ENCODE results near the gene ZP2. TPM values are rescaled to one million over a fixed set of nuclear protein-coding genes. Genes with fewer than 3 reads are reported as not detected.
"Not testable (repeated sequence)": the region's sequence is repeated elsewhere in the genome, so short reads cannot be mapped to it uniquely, and the experiment has no call there.

Gene ZP2
- total RNA-seq, 1 donor from 2014 or later: under 0.01 TPM

DNA sequence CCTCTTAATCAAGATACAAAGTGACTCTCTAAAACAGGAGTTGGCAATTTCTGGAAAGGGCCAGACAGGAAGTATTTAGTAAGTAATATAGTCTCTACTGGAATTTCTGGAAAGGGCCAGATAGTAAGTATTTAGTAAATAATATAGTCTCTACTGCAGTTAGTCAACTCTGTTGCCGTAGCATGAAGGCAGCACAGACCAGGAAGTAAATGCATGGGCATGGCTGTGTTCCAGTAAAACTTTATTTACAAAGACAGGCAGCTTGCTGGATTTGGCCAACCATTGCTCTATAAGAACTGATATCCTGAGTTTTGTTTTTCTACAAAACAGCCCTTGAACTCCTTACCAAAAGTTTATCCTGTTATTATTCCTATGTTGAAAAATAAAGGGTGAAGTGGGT is 36.0 kb downstream of the ZP2 start:
- no peak for DNase-seq (ENCODE audit: low read depth in 2 of 2)

DNA sequence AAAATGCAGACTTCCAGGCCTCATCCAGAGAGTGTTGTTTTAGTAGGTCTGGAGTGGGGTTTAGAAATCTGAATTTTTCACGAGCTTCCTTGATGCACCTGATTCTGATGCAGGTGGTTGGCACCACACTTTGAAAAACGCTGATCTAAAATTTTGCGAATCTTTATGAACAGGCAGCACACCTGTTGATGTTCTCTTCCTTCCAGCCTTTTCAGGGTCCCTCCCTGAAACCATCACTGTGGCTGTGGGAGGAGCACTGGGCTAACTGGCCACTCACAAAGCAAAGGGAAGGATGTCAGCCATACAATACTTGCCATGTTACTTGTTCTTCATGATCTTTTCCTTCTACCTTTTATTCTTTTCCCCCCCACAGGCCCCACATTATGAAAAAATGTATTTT is 38.7 kb downstream of the ZP2 start:
- no peak for DNase-seq (ENCODE audit: low read depth in 2 of 2)

DNA sequence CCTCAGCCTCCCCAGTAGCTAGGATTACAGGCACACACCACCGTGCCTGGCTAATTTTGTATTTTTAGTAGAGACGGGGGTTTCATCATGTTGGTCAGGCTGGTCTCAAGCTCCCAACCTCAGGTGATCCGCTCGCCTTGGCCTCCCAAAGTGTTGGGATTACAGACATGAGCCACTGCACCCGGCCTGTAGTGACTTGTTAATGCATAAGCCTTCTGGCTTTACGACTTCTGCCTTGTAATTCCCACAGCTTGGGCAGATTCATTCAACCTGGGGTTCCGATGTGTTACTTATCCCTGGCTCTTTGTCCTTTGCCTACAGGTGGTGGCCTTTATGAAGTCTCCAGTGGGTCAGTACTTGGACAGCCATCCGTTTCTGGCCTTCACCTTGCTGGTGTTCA is 41.3 kb downstream of the ZP2 start:
- DNase-seq (ENCODE audit: low read depth in 2 of 2): not testable (repeated sequence)

DNA sequence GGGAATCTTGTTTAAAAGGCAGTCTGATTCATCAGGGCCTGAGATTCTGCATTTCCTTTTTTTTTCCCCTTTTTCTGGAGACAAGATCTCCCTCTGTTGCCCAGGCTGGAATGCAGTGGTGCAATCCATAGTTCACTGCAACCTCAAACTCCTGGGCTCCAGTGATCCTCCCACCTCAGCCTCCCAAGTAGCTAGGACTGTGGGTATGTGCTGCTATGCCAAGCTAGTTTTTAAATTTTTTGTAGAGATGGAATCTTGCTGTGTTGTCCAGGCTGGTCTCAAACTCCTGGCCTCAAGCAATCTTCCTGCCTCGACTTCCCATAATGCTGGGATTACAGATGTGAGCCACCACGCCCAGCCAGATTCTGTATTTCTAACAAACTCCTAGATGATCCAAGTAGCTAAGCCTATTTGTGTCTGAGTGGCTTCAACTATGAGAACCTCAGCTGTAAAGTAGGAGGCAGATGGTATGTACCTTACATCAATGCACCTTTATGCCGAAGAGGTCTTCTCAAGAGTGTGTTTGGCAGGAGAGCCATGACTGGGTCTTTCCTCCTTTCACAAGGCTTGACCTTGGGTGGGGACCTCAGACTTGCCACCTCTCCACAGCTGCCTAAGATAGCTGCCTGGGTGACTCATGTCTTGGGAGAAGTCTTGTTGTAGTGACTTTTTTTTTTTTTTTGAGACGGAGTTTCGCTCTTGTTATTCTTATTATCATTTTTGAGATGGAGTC is 42.0 kb downstream of the ZP2 start:
- no peak for DNase-seq (ENCODE audit: low read depth in 2 of 2)

DNA sequence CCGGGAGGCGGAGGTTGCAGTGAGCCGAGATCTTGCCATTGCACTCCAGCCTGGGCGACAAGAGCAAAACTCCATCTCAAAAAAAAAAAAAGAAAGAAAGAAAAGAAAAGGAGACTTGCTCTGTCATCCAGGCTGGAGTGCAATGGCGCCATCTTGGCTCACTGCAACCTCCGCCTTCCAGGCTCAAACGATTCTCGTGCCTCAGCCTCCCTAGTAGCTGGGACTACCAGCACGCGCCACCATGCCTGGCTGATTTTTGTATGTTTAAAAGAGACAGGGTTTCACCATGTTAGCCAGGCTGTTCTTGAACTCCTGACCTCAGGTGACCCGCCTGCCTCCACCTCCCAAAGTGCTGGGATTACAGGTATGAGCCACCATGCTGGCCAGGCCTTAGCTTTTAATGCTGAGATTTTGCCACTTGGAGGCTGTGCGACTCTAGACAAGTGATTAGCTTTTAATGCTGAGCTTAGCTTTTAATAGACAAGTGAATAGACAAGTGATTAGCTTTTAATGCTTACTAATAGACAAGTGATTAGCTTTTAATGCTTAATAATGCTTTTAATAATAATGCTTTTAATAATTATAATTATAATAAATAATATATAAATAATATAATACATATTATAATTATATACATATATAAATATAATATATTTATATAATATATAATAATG is 43.3 kb downstream of the ZP2 start:
- DNase-seq (ENCODE audit: low read depth in 2 of 2): no peak

DNA sequence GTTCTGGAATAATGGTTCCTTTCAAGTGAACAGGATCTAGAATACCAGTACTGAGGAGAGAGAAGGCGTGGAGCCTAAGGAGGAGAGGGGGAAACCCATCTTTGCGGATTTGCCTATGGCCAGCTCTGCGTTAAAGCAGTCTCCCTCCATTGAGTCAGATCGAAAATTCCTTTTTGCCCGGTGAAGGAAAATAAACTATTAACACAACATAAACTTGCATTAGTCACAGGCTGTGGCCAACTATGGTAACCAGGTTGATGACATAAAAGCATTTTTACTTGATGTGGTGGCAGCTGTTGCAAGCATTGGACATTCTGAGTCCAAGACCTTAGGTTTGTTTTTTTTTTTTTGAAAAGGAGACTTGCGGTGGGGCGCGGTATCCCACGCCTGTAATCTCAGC is 44.0 kb downstream of the ZP2 start:
- no peak for DNase-seq (ENCODE audit: low read depth in 2 of 2)

DNA sequence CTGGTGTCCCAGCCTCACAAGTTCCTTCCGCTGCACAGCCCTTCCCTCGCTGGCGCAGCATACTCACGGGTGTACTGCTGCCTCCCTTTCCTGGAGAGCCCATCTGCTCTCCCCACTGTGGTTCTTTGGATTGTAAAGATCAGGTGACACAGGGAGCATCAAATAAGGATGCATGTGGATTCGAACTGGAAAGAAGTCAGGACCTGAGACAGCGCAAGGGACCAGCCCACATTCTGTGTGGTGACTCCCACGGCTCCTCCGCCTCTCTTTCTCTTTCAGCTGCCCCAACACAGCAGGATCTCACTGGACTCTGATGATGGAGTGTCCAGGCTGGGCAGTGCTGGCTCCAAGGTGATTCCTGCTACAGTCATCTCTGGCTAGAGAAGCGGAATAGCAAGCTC is 44.8 kb downstream of the ZP2 start:
- DNase-seq (ENCODE audit: low read depth in 2 of 2): no peak

DNA sequence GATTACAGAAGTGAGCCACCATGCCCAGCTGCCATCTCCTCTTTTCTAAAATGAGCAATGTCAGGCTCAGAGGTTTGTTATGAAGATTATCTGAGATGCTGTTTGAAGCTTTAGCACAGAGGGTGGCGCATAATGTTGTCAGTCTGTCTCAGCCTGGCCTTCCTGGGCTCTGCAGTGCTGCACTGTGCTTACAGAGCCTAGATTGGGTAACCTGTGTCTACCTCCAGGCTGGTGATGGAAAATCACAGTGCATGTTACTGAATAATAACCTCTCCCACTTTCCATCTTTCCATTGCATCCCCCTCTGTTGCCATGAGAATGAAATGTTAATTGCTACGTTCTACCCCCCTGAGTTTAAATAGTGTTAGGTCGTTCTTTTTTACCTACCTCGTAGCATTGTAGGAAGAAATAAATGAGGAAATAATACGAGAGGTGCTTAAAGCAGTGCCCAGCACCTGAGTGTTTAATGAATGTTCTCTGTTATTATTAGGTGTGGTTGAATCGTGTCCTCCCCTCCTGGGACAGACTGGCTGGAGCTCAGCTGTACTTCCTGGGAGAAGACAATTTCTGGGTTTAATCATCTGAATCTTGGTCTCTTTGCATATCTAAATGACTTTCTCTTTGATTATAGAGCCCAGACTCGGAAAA is 46.7 kb downstream of the ZP2 start:
- no peak for DNase-seq (ENCODE audit: low read depth in 2 of 2)

DNA sequence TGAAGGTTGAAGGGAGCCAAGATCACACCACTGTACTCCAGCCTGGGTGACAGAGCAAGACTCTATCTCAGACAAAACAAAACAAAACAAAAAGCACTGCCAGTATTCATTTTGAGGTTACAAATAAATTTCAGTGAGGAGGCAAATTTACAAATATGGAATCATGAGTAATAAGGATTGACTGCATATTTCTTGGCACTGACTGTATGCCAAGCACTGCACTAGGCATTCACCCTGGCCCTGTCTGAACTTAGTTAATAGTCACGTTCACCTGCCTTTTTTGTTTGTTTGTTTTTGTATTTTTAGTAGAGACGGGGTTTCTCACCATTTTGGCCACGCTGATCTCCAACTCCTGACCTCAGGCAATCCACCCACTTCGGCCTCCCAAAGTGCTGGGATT is 47.8 kb downstream of the ZP2 start:
- DNase-seq (ENCODE audit: low read depth in 2 of 2): no peak

DNA sequence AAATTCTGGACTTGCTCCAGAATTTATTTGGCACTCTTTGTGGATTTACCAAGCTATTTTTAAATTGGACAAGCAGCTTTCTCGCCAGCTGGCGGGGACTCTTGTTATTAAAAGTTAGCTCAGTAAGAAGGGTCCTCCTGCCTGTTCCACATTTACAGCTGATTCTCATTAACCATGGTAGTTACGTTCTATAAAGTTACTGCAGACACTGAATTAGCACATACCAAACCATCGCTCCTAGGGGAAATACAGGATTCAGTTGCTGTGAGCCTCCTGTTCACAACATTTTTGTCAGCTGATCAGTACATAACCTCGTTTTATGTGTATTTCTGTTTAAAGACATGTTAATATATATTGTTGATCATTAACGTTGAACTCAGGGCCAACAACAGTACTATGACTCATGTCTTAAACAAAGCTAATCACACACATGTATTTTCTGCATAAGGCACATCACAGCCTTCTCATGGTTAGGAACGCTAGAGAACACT is 48.7 kb downstream of the ZP2 start:
- peak in 1 of 2 donors; percentile 22 for DNase-seq (ENCODE audit: low read depth in 2 of 2)

DNA sequence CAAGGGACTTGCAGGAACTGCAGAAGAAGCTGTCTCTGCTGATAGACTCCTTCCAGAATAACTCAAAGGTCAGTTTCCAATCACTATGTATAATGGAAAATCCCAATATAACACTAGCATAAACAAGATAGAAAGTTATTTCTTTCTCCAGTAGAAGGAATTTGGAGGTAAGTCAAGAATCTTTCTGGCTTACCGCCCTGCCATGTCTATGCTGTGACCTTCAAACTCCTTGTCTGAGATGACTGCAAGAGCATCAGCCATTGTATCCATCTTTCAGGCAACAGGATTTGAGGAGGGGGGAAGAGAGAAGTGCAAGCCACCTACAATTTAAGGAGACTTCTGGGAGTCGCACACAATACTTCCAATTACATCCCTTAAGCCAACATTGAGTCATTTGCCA is 50.2 kb downstream of the ZP2 start:
- no peak for DNase-seq (ENCODE audit: low read depth in 2 of 2)

DNA sequence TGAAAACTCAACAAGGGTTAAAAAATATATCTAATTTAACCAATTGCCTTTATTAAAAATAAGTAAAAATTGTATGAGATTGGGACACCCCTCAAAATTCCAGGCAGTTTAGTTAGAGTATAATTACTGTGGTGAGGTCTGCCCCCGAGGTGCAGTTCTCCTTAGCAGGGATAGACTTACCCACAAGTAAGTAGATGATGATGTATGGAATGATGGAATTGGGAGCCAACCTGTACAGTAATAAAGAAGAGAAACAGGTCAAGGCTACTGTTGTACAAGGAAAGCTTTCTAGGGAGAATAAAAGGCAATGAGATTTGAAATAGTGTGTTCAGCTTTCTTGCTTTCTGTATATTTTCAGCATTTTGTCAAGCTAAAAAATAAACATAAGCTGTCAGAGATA is 51.1 kb downstream of the ZP2 start:
- DNase-seq (ENCODE audit: low read depth in 2 of 2): no peak

DNA sequence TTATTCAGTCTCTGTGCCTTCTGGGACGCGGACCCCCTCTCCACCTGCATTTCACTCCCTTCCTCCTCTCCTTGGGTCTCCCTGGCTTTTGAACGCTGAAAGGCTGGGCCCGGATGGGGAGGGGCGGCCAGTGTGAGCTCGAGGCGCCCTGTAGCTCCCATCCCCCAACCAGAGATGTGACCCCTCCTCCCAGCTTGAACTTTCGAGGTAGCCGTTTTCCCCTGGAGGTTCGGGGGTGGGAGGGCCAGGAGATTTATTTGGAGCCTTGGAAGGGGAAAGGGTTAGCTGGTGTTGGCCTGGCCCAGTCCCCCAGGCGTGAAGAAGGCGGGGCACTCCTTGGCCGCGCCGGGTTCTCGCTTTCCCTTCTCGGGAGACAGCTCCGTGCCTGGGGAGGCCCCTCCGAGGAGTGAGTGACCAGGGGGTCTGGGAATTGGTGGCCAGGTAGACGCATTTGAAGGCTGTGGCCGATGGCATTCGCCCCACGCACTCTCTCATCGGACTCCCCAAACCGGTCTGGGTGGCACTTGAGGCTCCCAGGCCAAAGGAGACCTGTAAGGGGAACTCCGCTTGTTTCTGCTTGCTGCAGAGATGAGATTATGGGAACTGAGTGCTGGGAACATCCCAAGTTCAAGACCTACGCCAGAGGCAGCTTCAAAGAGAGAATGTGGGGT is 52.0 kb downstream of the ZP2 start:
- DNase-seq (ENCODE audit: low read depth in 2 of 2): peak in 1 of 2 donors; percentile 16

DNA sequence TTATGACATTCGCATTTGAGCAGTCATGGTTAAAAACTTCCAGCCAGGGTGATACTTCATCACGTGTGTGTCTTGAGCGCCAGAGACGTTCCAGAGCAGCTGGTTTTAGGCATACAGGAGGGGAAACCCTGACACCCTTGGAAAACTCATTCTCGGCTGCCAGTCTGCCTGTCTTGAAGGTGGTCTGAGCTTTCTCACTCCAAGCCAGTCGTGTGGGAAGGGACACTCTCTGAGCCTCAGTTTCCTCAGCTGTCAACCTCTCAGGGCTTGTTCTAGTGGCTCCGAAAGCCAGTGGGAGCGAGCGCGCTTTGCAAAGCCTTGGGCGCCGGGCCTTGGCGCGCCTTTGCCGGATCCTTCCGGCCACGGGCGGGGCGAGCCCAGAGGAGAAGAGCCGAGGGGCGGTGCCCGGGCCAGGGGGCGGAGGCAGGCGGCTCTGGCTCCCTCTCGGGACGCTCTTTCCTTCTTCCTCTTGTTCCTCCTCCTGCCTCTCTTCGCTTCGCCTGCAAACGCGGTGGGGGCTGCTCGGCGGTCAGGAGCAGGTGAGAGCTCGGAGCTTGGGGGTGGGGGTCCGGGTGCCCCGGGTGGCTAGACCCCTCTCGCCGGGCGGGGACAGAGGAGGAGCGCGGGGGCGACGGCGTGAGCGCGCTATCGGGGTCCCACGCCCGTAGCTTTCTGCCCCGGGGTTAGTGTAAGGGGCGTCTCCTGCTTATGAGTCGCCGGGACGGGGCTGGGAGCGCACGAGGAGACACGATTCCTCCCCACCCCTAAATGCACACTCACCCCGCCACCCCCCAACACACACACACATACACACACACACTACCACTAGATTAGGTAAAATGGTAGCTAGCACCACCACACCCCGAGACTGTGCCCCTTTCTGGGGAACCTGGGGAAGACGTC is 52.9 kb downstream of the ZP2 start, which contains the start of gene LDAF1:
Gene LDAF1 (plus strand): TSS at position 467 of the 903 bp plus-strand sequence. CDS start 2,509 bp downstream, outside the sequence.
- DNase-seq (ENCODE audit: low read depth in 2 of 2): peak in 1 of 2 donors; percentile 68

DNA sequence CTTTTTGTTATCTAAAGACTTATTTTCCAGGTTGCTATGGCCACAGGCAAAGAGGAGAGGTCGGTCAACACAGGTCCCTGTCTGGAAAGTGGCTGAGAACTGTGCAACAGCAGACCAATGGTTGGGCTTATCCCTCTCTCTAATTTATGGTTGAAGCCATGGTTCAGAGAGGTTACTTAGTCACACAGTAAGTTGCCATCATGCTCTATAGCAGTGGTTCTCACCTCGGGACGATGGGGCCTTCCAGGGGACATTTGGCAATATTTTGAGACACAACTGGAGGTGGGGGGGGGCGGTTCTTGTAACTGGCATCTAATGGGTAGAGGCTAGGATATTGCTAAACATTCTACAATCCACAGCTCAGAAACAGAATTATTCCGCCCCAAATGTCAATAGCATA is 53.7 kb downstream of the ZP2 start:
- DNase-seq (ENCODE audit: low read depth in 2 of 2): no peak

DNA sequence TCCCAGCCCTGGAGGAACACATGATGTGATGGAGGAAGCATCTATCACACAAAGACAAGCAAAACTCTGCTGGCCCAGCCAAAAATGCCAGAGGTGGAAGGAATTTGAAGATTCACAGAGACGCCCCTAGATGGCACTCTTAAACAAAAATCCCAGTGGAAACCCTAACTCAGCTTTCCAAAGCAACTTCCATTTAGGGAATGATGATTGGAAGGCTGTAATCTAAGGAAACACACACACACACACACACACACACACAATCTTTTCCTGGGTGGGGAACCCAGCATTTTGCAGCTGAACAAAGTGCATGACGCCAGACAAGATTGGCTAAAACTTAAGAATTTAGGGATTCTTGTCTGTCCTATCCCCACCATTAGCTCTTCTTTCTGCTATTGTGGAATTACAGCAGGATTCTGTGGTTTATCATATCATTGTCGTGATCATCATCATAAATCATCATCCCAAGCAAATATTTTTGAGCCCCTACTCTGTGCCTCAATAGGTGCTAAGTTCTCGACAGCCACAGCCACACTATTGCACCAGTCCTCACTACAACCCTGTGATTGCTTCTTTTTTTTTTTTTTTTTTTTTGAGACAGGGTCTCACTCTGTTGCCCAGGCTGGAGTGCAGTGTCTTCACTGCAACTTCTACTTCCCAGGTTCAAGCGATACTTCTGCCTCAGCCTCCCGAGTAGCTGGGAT is 54.5 kb downstream of the ZP2 start:
- DNase-seq (ENCODE audit: low read depth in 2 of 2): peak; percentile 73 to 74

DNA sequence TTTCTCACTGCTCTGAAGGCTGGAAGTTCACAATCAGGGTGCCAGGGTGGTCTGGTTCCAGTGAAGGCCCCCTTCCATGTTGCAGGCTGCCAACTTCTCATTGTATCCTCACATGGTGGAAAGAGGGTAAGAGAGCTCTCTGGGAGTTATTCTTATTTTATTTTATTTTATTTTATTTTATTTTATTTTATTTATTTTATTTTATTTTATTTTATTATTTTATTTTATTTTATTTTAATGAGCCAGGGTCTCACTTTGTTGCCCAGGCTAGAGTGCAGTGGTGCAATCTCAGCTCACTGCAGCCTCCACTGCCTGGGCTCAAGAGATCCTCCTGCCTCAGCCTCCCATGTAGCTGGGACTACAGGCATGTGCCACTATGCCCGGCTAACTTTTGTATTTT is 55.4 kb downstream of the ZP2 start:
- not testable (repeated sequence) for DNase-seq (ENCODE audit: low read depth in 2 of 2)

DNA sequence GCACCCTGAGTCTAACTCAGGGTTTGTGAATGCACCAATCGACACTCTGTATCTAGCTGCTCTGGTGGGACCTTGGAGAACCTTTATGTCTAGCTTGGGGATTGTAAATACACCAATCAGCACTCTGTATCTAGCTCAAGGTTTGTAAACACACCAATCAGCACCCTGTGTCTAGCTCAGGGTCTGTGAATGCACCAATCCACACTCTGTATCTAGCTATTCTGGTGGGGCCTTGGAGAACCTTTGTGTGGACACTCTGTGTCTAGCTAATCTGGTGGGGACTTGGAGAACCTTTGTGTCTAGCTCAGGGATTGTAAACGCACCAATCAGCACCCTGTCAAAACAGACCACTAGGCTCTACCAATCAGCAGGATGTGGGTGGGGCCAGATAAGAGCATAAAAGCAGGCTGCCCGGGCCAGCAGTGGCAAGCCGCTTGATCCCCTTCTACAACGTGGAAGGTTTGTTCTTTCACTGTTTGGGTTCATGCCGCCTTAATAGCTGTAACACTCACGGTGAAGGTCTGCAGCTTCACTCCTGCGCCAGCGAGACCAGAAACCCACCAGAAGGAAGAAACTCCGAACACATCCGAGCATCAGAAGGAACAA is 58.1 kb downstream of the ZP2 start:
- not testable (repeated sequence) for DNase-seq (ENCODE audit: low read depth in 2 of 2)

DNA sequence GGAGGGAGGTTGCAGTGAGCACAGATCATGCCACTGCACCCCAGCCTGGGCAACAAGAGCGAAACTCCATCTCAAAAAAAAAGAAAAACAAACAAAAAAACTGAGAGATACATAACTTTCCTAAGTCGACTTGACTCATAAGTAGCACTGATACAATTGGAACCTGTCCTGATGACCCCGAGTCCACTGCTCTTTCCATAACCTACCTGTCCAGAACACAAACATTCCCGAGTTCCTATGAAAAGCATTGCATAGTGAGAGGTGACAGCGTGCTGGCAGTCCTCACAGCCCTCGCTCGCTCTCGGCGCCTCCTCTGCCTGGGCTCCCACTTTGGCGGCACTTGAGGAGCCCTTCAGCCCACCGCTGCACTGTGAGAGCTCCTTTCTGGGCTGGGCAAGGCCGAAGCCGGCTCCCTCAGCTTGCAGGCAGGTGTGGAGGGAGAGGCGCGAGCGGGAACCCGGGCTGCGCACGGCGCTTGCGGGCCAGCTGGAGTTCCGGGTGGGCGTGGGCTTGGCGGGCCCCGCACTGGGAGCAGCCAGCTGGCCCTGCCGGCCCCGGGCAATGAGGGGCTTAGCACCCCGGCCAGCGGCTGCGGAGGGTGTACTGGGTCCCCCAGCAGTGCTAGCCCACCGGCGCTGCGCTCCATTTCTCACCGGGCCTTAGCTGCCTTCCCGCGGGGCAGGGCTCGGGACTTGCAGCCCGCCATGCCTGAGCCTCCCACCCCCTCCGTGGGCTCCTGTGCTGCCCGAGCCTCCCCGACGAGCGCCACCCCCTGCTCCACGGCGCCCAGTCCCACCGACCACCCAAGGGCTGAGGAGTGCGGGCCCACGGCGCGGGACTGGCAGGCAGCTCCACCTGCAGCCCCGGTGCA is 59.0 kb downstream of the ZP2 start:
- not testable (repeated sequence) for DNase-seq (ENCODE audit: low read depth in 2 of 2)
